Measurements from ENCODE around the gene FIGN.

DNA sequence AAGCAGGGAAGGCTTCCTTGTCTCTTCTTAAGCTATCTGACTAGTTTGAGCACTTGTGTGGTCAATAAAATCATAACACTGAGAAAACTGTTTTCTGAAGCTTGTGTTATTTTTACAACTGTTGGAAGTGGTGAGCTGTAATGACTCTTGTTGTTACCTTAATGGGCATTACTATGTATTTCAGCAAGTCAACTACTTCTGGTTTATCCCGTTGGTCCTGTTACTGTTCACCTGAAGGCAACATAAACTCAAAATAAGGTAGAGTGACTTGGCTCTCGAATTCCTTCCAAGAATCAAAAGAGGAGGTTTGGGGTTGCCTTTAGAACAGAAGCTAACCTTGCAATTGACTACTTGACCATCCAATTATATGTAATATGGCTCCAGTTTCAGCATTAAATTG is 23.2 kb upstream of the FIGN start:
- TF ChIP-seq SP1 (IDR thresholded peaks at IDR 0.05; ENCODE audit: low read depth), result no peak
- TF ChIP-seq, protein P1, sequence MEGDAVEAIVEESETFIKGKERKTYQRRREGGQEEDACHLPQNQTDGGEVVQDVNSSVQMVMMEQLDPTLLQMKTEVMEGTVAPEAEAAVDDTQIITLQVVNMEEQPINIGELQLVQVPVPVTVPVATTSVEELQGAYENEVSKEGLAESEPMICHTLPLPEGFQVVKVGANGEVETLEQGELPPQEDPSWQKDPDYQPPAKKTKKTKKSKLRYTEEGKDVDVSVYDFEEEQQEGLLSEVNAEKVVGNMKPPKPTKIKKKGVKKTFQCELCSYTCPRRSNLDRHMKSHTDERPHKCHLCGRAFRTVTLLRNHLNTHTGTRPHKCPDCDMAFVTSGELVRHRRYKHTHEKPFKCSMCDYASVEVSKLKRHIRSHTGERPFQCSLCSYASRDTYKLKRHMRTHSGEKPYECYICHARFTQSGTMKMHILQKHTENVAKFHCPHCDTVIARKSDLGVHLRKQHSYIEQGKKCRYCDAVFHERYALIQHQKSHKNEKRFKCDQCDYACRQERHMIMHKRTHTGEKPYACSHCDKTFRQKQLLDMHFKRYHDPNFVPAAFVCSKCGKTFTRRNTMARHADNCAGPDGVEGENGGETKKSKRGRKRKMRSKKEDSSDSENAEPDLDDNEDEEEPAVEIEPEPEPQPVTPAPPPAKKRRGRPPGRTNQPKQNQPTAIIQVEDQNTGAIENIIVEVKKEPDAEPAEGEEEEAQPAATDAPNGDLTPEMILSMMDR (IDR thresholded peaks at IDR 0.05 in 2 of 3, conservative IDR thresholded peaks at IDR 0.05 in 1 of 3; ENCODE audit: borderline replicate concordance in 1 of 3, insufficient read depth in 1 of 3, low read depth in 2 of 3, low read length in 2 of 3), result no peak
- no peak for TF ChIP-seq EZH2 (IDR thresholded peaks at IDR 0.05)

Data from HCT116 (cell line).